WTC11 (cell line): ENCODE measurements around the gene CBFA2T2.
A peak's percentile ranks its signal among the peaks of the same experiment; 100 is the strongest.
"Not testable (repeated sequence)": the region's sequence is repeated elsewhere in the genome, so short reads cannot be mapped to it uniquely, and the experiment has no call there.

ENCODE experiments used
- CTCF ChIP-seq: fragments of 200-600 bp; IDR thresholded peaks from 2 replicates; pipeline ENCODE4 v1.8.0; 2022; ENCODE audit warnings: antibody characterized with exemption
- JUN ChIP-seq: sonication (generic); formaldehyde crosslinking; IDR thresholded peaks from 2 replicates; pipeline ENCODE4 v1.8.0; 2023; ENCODE audit warnings: mild to moderate bottlenecking, missing genetic modification reagents
- KAT7 ChIP-seq: sonication (generic); formaldehyde crosslinking; IDR thresholded peaks from 2 replicates; pipeline ENCODE4 v1.8.1; 2023; ENCODE audit warnings: missing genetic modification reagents, mild to moderate bottlenecking, borderline replicate concordance
- RELA ChIP-seq: sonication (generic); formaldehyde crosslinking; IDR thresholded peaks from 2 replicates; pipeline ENCODE4 v1.8.1; 2022; ENCODE audit warnings: missing genetic modification reagents, mild to moderate bottlenecking, borderline replicate concordance
- ZNF121 ChIP-seq: sonication (generic); formaldehyde crosslinking; IDR thresholded peaks from 2 replicates; pipeline ENCODE4 v1.8.0; 2023; ENCODE audit warnings: missing genetic modification reagents
- TF ChIP-seq, protein P1 (sequence below): sonication (generic); formaldehyde crosslinking; IDR thresholded peaks from 2 replicates; pipeline ENCODE4 v1.8.0; 2022; ENCODE audit warnings: mild to moderate bottlenecking, missing genetic modification reagents
- TF ChIP-seq, protein P2 (sequence below): sonication (generic); formaldehyde crosslinking; IDR thresholded peaks from 2 replicates; pipeline ENCODE4 v1.8.1; 2023; ENCODE audit warnings: mild to moderate bottlenecking, missing genetic modification reagents, moderate library complexity
- TF ChIP-seq, protein P3 (sequence below): sonication (generic); formaldehyde crosslinking; IDR thresholded peaks from 2 replicates; pipeline ENCODE4 v1.8.1; 2023; ENCODE audit warnings: mild to moderate bottlenecking, missing genetic modification reagents, moderate library complexity

DNA sequence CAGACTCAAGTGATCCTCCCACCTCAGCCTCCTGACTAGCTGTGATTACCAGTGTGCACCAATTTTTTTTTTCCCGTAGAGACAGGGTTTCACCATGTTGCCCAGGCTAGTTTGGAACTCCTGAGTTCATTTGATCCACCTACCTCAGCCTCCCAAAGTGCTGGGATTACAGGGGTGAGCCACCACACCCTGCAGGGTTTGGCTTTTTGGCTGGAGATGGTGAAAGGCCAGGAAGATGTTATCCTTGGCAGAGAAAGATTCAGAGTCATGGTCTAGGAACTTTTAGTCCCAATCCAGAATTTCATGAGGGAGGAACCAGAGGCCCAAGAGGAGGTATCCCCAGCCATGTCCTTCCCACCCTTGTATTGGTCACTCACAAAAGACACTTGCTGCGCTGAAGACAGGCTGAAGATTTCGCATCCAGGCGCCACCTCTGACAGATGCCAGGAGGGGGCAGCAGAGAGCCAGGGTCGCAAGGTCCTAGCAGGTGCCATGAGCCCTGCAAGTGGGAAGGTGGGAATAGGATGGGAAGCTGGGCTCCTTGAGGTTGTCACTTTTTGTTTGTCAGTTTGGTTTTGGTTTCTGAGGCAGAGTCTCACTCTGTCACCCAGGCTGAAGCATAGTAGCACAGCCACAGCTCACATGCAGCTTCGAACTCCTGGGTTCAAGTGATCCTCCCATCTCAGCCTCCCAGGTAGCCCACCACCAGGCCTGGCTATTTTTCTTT, 32.8 kb upstream of the CBFA2T2 start:
- not testable (repeated sequence) for TF ChIP-seq KAT7 (CRISPR knock-in tag); ZNF121 (CRISPR knock-in tag); RELA; JUN (CRISPR knock-in tag)
- TF ChIP-seq, protein P1, sequence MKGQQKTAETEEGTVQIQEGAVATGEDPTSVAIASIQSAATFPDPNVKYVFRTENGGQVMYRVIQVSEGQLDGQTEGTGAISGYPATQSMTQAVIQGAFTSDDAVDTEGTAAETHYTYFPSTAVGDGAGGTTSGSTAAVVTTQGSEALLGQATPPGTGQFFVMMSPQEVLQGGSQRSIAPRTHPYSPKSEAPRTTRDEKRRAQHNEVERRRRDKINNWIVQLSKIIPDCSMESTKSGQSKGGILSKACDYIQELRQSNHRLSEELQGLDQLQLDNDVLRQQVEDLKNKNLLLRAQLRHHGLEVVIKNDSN: not testable (repeated sequence)
- TF ChIP-seq, protein P2, sequence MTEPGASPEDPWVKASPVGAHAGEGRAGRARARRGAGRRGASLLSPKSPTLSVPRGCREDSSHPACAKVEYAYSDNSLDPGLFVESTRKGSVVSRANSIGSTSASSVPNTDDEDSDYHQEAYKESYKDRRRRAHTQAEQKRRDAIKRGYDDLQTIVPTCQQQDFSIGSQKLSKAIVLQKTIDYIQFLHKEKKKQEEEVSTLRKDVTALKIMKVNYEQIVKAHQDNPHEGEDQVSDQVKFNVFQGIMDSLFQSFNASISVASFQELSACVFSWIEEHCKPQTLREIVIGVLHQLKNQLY (CRISPR knock-in tag): not testable (repeated sequence)
- TF ChIP-seq CTCF: peak; percentile 97
- TF ChIP-seq, protein P3, sequence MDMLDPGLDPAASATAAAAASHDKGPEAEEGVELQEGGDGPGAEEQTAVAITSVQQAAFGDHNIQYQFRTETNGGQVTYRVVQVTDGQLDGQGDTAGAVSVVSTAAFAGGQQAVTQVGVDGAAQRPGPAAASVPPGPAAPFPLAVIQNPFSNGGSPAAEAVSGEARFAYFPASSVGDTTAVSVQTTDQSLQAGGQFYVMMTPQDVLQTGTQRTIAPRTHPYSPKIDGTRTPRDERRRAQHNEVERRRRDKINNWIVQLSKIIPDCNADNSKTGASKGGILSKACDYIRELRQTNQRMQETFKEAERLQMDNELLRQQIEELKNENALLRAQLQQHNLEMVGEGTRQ (CRISPR knock-in tag): not testable (repeated sequence)
